GM12878 (cell line): ENCODE measurements around the gene VRK3. TPM values are rescaled to one million over a fixed set of nuclear protein-coding genes. Genes with fewer than 3 reads are reported as not detected.

Experiments used
- ATAC-seq: fragments of 200-7000 bp; cut with Tn5 transposase; 3 replicates; pipeline ENCODE4 v1.9.1; 2020; ENCODE audit warnings: mild to moderate bottlenecking, moderate library complexity
- BruUV-seq: library from RNA; stranded (reverse); fragments of 400-500 nt; replicated peaks from 2 replicates; lab custom pipeline; 2021; lab: Mats Ljungman, UMichigan
- CTCF ChIA-PET: fragments of 300-600 bp; sonication (Branson Sonifier 250); formaldehyde crosslinking; extraction: SDS; loops from one replicate; lab custom pipeline; 2021; ENCODE audit warnings: inconsistent platforms; lab: Yijun Ruan, JAX
- POLR2A ChIA-PET: fragments of 350-600 bp; formaldehyde crosslinking; extraction: SDS; loops from one replicate; lab custom pipeline; 2021; ENCODE audit warnings: inconsistent platforms; lab: Charles Lee
- RAD21 ChIA-PET: fragments of 300-600 bp; sonication (Branson Sonifier 250); formaldehyde crosslinking; loops from one replicate; lab custom pipeline; 2023; ENCODE audit warnings: antibody characterized with exemption; ENCODE audit not compliant: unreplicated experiment; lab: Charles Lee
- SMC1A ChIA-PET: fragments of 300-600 bp; sonication (Branson Sonifier 250); formaldehyde crosslinking; loops from one replicate; lab custom pipeline; 2023; ENCODE audit not compliant: unreplicated experiment, uncharacterized antibody; lab: Charles Lee
- DNase-seq: peaks from one replicate; pipeline ENCODE4 v3.0.0-alpha.2; 2011; ENCODE audit warnings: low read depth, low spot score
- FAIRE-seq: peaks from 3 replicates; lab custom pipeline; 2011; peaks lifted over from hg19 to GRCh38; lab: Jason Lieb, UNC
- H2AFZ ChIP-seq: 2 replicates; pipeline ENCODE4 v1.6.0; 2011; ENCODE audit warnings: low read depth, low read length, control low read depth; ENCODE audit not compliant: control insufficient read depth
- H3K27ac ChIP-seq: 2 replicates; pipeline ENCODE4 v1.5.1; 2011; ENCODE audit warnings: control low read depth; ENCODE audit not compliant: control insufficient read depth, insufficient read depth
- H3K27me3 ChIP-seq, 2 experiments: replicated peaks in 1 of 2; 2 replicates each; pipeline versions ENCODE4 v1.6.0 to v1.6.1; 2011; ENCODE audit warnings: low read length in 1 of 2; ENCODE audit not compliant: control insufficient read depth in 2 of 2, insufficient read depth in 2 of 2
- H3K36me3 ChIP-seq, 2 experiments: 2 replicates each; pipeline ENCODE4 v1.5.1; 2011; ENCODE audit warnings: low read length in 1 of 2; ENCODE audit not compliant: control insufficient read depth in 2 of 2, insufficient read depth in 2 of 2
- H3K4me1 ChIP-seq: 2 replicates; pipeline ENCODE4 v1.6.1; 2011; ENCODE audit warnings: mild to moderate bottlenecking, low read length, moderate library complexity, mixed read lengths; ENCODE audit not compliant: control insufficient read depth, insufficient read depth
- H3K4me2 ChIP-seq: 2 replicates; pipeline ENCODE4 v1.6.0; 2011; ENCODE audit warnings: control low read depth; ENCODE audit not compliant: control insufficient read depth, insufficient read depth
- H3K4me3 ChIP-seq: fragments of 200-600 bp; sonication (generic); 2 replicates; pipeline ENCODE4 v1.5.1; 2016
- H3K79me2 ChIP-seq: 2 replicates; pipeline ENCODE4 v1.6.0; 2011; ENCODE audit warnings: low read length; ENCODE audit not compliant: control insufficient read depth, insufficient read depth
- H3K9ac ChIP-seq: 2 replicates; pipeline ENCODE4 v1.8.0; 2011; ENCODE audit warnings: low read length, control low read depth, mixed read lengths; ENCODE audit not compliant: control insufficient read depth, insufficient read depth
- H3K9me3 ChIP-seq: replicated peaks from 3 replicates; pipeline ENCODE4 v1.5.1; 2011; ENCODE audit warnings: mild to moderate bottlenecking, low read length; ENCODE audit not compliant: control insufficient read depth, insufficient read depth
- H4K20me1 ChIP-seq: 2 replicates; pipeline ENCODE4 v1.6.0; 2011; ENCODE audit not compliant: control insufficient read depth, insufficient read depth
- ATF2 ChIP-seq: IDR thresholded peaks from 2 replicates; pipeline ENCODE4 v1.6.1; 2012; ENCODE audit warnings: low read length, inconsistent platforms
- CBFB ChIP-seq: IDR thresholded peaks from 2 replicates; pipeline ENCODE4 v1.6.1; 2016; ENCODE audit warnings: antibody characterized with exemption, low read depth
- CEBPZ ChIP-seq: fragments of 150-350 bp; IDR thresholded peaks from 2 replicates; pipeline ENCODE4 v1.6.1; 2016; ENCODE audit warnings: low read depth, low read length
- CHD1 ChIP-seq: IDR thresholded peaks from 2 replicates; pipeline ENCODE4 v1.6.1; 2012; ENCODE audit warnings: low read depth, low read length, improper control_type of control experiment
- EP300 ChIP-seq, 2 experiments: fragments of 150-350 bp in 1 of 2; IDR thresholded peaks; 2 replicates each; pipeline ENCODE4 v1.6.1; 2011 to 2012; ENCODE audit warnings: low read depth in 2 of 2, low read length in 2 of 2, borderline replicate concordance in 1 of 2, improper control_type of control experiment in 1 of 2, inconsistent platforms in 1 of 2; ENCODE audit not compliant: control insufficient read depth in 1 of 2
- EZH2 ChIP-seq: IDR thresholded peaks from 2 replicates; pipeline ENCODE4 v1.6.1; 2012; ENCODE audit warnings: low read depth, mild to moderate bottlenecking, control low read depth, inconsistent platforms, low read length, borderline replicate concordance; ENCODE audit not compliant: control insufficient read depth
- POLR2AphosphoS5 ChIP-seq: IDR thresholded peaks from 2 replicates; pipeline ENCODE4 v1.6.1; 2011; ENCODE audit warnings: mild to moderate bottlenecking, low read length, inconsistent platforms
- RB1 ChIP-seq: fragments of 450-650 bp; formaldehyde crosslinking; IDR thresholded peaks from 2 replicates; pipeline ENCODE4 v1.6.1; 2017; ENCODE audit warnings: mild to moderate bottlenecking, borderline replicate concordance
- RELA ChIP-seq: fragments of 450-650 bp; IDR thresholded peaks from 2 replicates; pipeline ENCODE4 v1.8.0; 2014; ENCODE audit warnings: borderline replicate concordance; ENCODE audit not compliant: partially characterized antibody
- SIX5 ChIP-seq: IDR thresholded peaks from 2 replicates; pipeline ENCODE4 v1.6.1; 2011; ENCODE audit warnings: mild to moderate bottlenecking, low read depth, low read length, moderate library complexity; ENCODE audit not compliant: severe bottlenecking
- ZBTB11 ChIP-seq: fragments of 450-650 bp; formaldehyde crosslinking; IDR thresholded peaks from 2 replicates; pipeline ENCODE4 v1.5.0; 2022; ENCODE audit warnings: mild to moderate bottlenecking, missing genetic modification characterization
- ZZZ3 ChIP-seq: IDR thresholded peaks from 2 replicates; pipeline ENCODE4 v1.6.1; 2011; ENCODE audit warnings: low read depth; ENCODE audit not compliant: control insufficient read depth, insufficient read length
- whole genome bisulfite sequencing: methylation state at CpG from one replicate; pipeline ENCODE4 v1.1.6; 2016; ENCODE audit warnings: low lambda C conversion rate; ENCODE audit not compliant: insufficient replicate concordance, insufficient coverage; ENCODE audit errors: missing lambda C conversion rate; 5-methylcytosine and 5-hydroxymethylcytosine counted together
- in situ Hi-C: fragments of 300-500 bp; cut with MboI; formaldehyde crosslinking; loops from 9 replicates; pipeline ENCODE4 v1.14.3; 2018; ENCODE audit warnings: mixed read lengths
- intact Hi-C: fragments of 100-400 bp; cut with micrococcal nuclease; formaldehyde crosslinking; loops from one replicate; pipeline ENCODE4 v1.14.2; 2022; ENCODE audit not compliant: unreplicated experiment
- polyA plus RNA-seq, 11 experiments: library from polyadenylated mRNA; depleted of rRNA in 4 of 11; unstranded in 6 of 11; stranded (reverse) in 5 of 11; fragments of >200 nt; fragmentation: Nextera tagmentation in 4 of 11; fragmentation: Illumina TruSeq in 1 of 11; extraction: Ambion mirVana in 4 of 11; extraction: Trizol in 1 of 11; gene quantifications; 1 replicate in 1 of 11; 2 replicates in 10 of 11; pipeline versions ENCODE4 v1.2.1 to v1.2.3, GENCODE V29; 2011 to 2016; ENCODE audit warnings: inconsistent platforms in 2 of 11, missing spikeins in 2 of 11, low read depth in 1 of 11
- total RNA-seq, 4 experiments: library from RNA; depleted of rRNA in 3 of 4; stranded (reverse); fragments of >200 nt in 3 of 4; fragmentation: Illumina TruSeq in 1 of 4; extraction: Trizol in 1 of 4; gene quantifications; 2 replicates each; pipeline versions ENCODE4 v1.2.1 to v1.2.3, GENCODE V29; 2013 to 2021

Gene VRK3
- total and polyA plus RNA-seq, 10 of the 15 experiments (the other 5 are each of a cell fraction or from before 2014, with no cell fraction given): 17.3 to 61.9 (median 35.5) TPM

- TF ChIP-seq RB1: no peak
- TF ChIP-seq, all 136 proteins: peak for 0
Observed at GRCh38 chr19:50043967-50044366, 18.8 kb upstream of the VRK3 start (continued).

- Histone ChIP-seq H3K4me1 (no peaks in the 10 kb centered on the region), H3K36me3 (peaks cover 54 to 63% of the 10 kb centered on the region in 2 experiments), H4K20me1 (no peaks in the 10 kb centered on the region), H3K27me3 (no peaks in the 10 kb centered on the region), H3K9me3 (peaks cover 34% of the 10 kb centered on the region), H3K27ac (no peak overlapping the region), H3K79me2 (no peaks in the 10 kb centered on the region), H2AFZ (no peak overlapping the region), H3K9ac (no peak overlapping the region), H3K4me2 (no peak overlapping the region), H3K4me3 (no peak overlapping the region)
- ATAC-seq (no peak), FAIRE-seq (no peak), DNase-seq (no peak)
- RAD21 ChIA-PET: no interaction called here
- POLR2A ChIA-PET: no interaction called here
- SMC1A ChIA-PET: no interaction called here
- BruUV-seq: no TSS peak
- WGBS: 18% methylated on average over 6 of the region's 6 CpGs
- intact Hi-C loops (no loop called here), in situ Hi-C loops (no loop called here)
- CTCF ChIA-PET: interaction anchor here (0.6 kb wide), 1 partner anchor 1537 kb away, joined by 3 read pairs; no protein-coding TSS in a partner anchor
- TF ChIP-seq SIX5 (no peak), CEBPZ (no peak), ZZZ3 (no peak), EP300 (IDR thresholded peaks at IDR 0.05; ENCODE audit: borderline replicate concordance in 1 of 2, control insufficient read depth in 1 of 2, low read depth in 2 of 2, low read length in 2 of 2) (no peak), CHD1 (no peak), POLR2AphosphoS5 (no peak), ZBTB11 (no peak), RELA (no peak), EZH2 (no peak), CBFB (no peak), ATF2 (no peak)
Observed at GRCh38 chr19:50042363-50043024, 17.3 kb upstream of the VRK3 start.
